Gastrocnemius medialis (tissue), 4 donors: Measurements from ENCODE around the gene BDH2.

Source experiments
- POLR2A ChIP-seq, 2 donors: fragments of 450-650 bp; IDR thresholded peaks; one replicate each; pipeline ENCODE4 v1.6.1; 2017; ENCODE audit warnings: antibody characterized with exemption in 2 of 2, mild to moderate bottlenecking in 2 of 2, moderate library complexity in 2 of 2
- TF ChIP-seq, protein P1 (sequence below), 5 experiments: fragments of 450-650 bp in 3 of 5; fragments of 200-600 bp in 2 of 5; sonication (generic) in 2 of 5; IDR thresholded peaks in 4 of 5; conservative IDR thresholded peaks in 1 of 5; 1 replicate in 4 of 5; 2 replicates in 1 of 5; pipeline ENCODE4 v1.5.1; 2016 to 2019; ENCODE audit warnings: antibody characterized with exemption in 5 of 5, mild to moderate bottlenecking in 3 of 5, moderate library complexity in 3 of 5

DNA sequence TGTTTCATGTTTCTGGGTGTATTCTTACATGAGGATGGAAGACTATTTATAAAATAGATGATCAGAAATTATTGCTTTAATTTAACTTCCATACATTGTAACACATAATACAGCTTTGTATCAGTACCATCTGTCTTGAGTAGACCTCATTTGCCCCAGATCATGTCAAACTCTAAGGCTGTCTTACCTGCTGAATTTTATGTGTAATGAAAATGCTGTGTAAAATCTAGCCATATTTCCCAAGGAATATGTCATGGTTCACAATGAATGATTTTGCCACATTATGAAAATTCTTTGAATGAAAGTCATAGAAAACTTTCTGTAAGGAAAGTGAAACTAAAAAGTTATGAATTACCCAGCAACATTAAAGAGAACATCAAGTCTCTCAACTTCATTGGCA, 7.4 kb downstream of the BDH2 start:
- TF ChIP-seq, protein P1, sequence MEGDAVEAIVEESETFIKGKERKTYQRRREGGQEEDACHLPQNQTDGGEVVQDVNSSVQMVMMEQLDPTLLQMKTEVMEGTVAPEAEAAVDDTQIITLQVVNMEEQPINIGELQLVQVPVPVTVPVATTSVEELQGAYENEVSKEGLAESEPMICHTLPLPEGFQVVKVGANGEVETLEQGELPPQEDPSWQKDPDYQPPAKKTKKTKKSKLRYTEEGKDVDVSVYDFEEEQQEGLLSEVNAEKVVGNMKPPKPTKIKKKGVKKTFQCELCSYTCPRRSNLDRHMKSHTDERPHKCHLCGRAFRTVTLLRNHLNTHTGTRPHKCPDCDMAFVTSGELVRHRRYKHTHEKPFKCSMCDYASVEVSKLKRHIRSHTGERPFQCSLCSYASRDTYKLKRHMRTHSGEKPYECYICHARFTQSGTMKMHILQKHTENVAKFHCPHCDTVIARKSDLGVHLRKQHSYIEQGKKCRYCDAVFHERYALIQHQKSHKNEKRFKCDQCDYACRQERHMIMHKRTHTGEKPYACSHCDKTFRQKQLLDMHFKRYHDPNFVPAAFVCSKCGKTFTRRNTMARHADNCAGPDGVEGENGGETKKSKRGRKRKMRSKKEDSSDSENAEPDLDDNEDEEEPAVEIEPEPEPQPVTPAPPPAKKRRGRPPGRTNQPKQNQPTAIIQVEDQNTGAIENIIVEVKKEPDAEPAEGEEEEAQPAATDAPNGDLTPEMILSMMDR (IDR thresholded peaks at IDR 0.05 in 4 of 5, conservative IDR thresholded peaks at IDR 0.05 in 1 of 5): no peak
- TF ChIP-seq POLR2A (IDR thresholded peaks at IDR 0.05): no peak
